WTC11 (cell line): Measurements from ENCODE around the gene CAMTA1. TPM values are rescaled to one million over a fixed set of nuclear protein-coding genes. Genes with fewer than 3 reads are reported as not detected.

Source experiments
- ATAC-seq: fragments of 200-7000 bp; cut with Tn5 transposase; 2 replicates; pipeline ENCODE4 v1.10.0; 2021; ENCODE audit warnings: mild to moderate bottlenecking, moderate library complexity
- CTCF ChIA-PET: fragments of 300-600 bp; sonication (Branson Sonifier 250); formaldehyde crosslinking; loops from one replicate; lab custom pipeline; 2021; ENCODE audit warnings: antibody characterized with exemption; lab: Charles Lee
- POLR2A ChIA-PET: fragments of 350-600 bp; sonication (Branson Sonifier 250); formaldehyde crosslinking; loops from one replicate; lab custom pipeline; 2021; ENCODE audit warnings: antibody characterized with exemption; lab: Charles Lee
- DNase-seq: peaks from one replicate; pipeline ENCODE4 v3.0.0; 2021; ENCODE audit warnings: low spot score
- H3K27ac Mint-ChIP-seq: 2 replicates; pipeline ENCODE4 v1.8.0; 2021; ENCODE audit warnings: mixed read lengths
- H3K27me3 Mint-ChIP-seq: 2 replicates; pipeline ENCODE4 v1.8.0; 2021; ENCODE audit warnings: low read depth, mild to moderate bottlenecking, moderate library complexity, mixed read lengths
- H3K36me3 Mint-ChIP-seq: 2 replicates; pipeline ENCODE4 v1.8.0; 2021; ENCODE audit warnings: mixed read lengths
- H3K4me1 Mint-ChIP-seq: 2 replicates; pipeline ENCODE4 v1.8.0; 2022; ENCODE audit warnings: mixed read lengths
- H3K4me3 Mint-ChIP-seq: 2 replicates; pipeline ENCODE4 v1.8.0; 2021; ENCODE audit warnings: mild to moderate bottlenecking, moderate library complexity, mixed read lengths
- H3K9me3 Mint-ChIP-seq: 2 replicates; pipeline ENCODE4 v1.8.0; 2021; ENCODE audit warnings: mixed read lengths
- ATF1 ChIP-seq: sonication (generic); formaldehyde crosslinking; IDR thresholded peaks from 2 replicates; pipeline ENCODE4 v1.8.1; 2023; ENCODE audit warnings: mild to moderate bottlenecking, moderate library complexity, missing genetic modification reagents
- CBFB ChIP-seq: sonication (generic); formaldehyde crosslinking; IDR thresholded peaks from 2 replicates; pipeline ENCODE4 v1.8.1; 2022; ENCODE audit warnings: mild to moderate bottlenecking, low read depth, missing genetic modification reagents
- GRHL2 ChIP-seq: fragments of 250-450 bp; sonication (Bioruptor Pico); IDR thresholded peaks from 2 replicates; pipeline ENCODE4 v1.8.0; 2022; ENCODE audit warnings: mild to moderate bottlenecking, moderate library complexity; ENCODE audit not compliant: insufficient replicate concordance, severe bottlenecking
- NFE2L1 ChIP-seq: sonication (generic); formaldehyde crosslinking; IDR thresholded peaks from 2 replicates; pipeline ENCODE4 v1.8.1; 2023; ENCODE audit warnings: missing genetic modification reagents
- OVOL2 ChIP-seq: fragments of 250-450 bp; sonication (Bioruptor Pico); IDR thresholded peaks from 2 replicates; pipeline ENCODE4 v1.9.0; 2021; ENCODE audit warnings: mild to moderate bottlenecking, borderline replicate concordance
- SMAD4 ChIP-seq: sonication (generic); formaldehyde crosslinking; IDR thresholded peaks from 2 replicates; pipeline ENCODE4 v1.8.0; 2022; ENCODE audit warnings: mild to moderate bottlenecking, missing genetic modification reagents
- ZNF121 ChIP-seq: sonication (generic); formaldehyde crosslinking; IDR thresholded peaks from 2 replicates; pipeline ENCODE4 v1.8.0; 2023; ENCODE audit warnings: missing genetic modification reagents
- ZNF219 ChIP-seq: sonication (generic); formaldehyde crosslinking; IDR thresholded peaks from 2 replicates; pipeline ENCODE4 v1.8.0; 2023; ENCODE audit warnings: missing genetic modification reagents, mild to moderate bottlenecking, borderline replicate concordance
- ZNF416 ChIP-seq: fragments of 250-450 bp; sonication (Bioruptor Pico); IDR thresholded peaks from 2 replicates; pipeline ENCODE4 v1.9.0; 2021; ENCODE audit warnings: mild to moderate bottlenecking, inconsistent platforms
- total RNA-seq: library from RNA; stranded (reverse); gene quantifications from 3 replicates; pipeline ENCODE4 v1.2.3, GENCODE V29; 2021
- TF ChIP-seq, protein P1 (sequence below): sonication (generic); formaldehyde crosslinking; IDR thresholded peaks from 2 replicates; pipeline ENCODE4 v1.8.1; 2023; ENCODE audit warnings: mild to moderate bottlenecking, missing genetic modification reagents
- TF ChIP-seq, protein P2 (sequence below): sonication (generic); formaldehyde crosslinking; IDR thresholded peaks from 2 replicates; pipeline ENCODE4 v1.8.1; 2022; ENCODE audit warnings: missing genetic modification reagents, borderline replicate concordance
- TF ChIP-seq, protein P3 (sequence below): sonication (generic); formaldehyde crosslinking; IDR thresholded peaks from 2 replicates; pipeline ENCODE4 v1.8.1; 2023; ENCODE audit warnings: mild to moderate bottlenecking, missing genetic modification reagents, borderline replicate concordance
- TF ChIP-seq, protein P4 (sequence below): sonication (generic); formaldehyde crosslinking; IDR thresholded peaks from 2 replicates; pipeline ENCODE4 v1.8.0; 2022; ENCODE audit warnings: mild to moderate bottlenecking, missing genetic modification reagents
- TF ChIP-seq, protein P5 (sequence below): fragments of 250-450 bp; sonication (Bioruptor Pico); IDR thresholded peaks from 2 replicates; pipeline ENCODE4 v1.9.0; 2021; ENCODE audit warnings: mild to moderate bottlenecking, borderline replicate concordance
- TF ChIP-seq, protein P6 (sequence below): fragments of 250-450 bp; sonication (Bioruptor Pico); conservative IDR thresholded peaks from 2 replicates; pipeline ENCODE4 v1.9.0; 2021; ENCODE audit warnings: mild to moderate bottlenecking
- TF ChIP-seq, protein P7 (sequence below): sonication (generic); formaldehyde crosslinking; IDR thresholded peaks from 2 replicates; pipeline ENCODE4 v1.8.0; 2022; ENCODE audit warnings: mild to moderate bottlenecking, missing genetic modification reagents

Gene CAMTA1
- total RNA-seq, 1 experiment from 2014 or later = 86.4 TPM

DNA sequence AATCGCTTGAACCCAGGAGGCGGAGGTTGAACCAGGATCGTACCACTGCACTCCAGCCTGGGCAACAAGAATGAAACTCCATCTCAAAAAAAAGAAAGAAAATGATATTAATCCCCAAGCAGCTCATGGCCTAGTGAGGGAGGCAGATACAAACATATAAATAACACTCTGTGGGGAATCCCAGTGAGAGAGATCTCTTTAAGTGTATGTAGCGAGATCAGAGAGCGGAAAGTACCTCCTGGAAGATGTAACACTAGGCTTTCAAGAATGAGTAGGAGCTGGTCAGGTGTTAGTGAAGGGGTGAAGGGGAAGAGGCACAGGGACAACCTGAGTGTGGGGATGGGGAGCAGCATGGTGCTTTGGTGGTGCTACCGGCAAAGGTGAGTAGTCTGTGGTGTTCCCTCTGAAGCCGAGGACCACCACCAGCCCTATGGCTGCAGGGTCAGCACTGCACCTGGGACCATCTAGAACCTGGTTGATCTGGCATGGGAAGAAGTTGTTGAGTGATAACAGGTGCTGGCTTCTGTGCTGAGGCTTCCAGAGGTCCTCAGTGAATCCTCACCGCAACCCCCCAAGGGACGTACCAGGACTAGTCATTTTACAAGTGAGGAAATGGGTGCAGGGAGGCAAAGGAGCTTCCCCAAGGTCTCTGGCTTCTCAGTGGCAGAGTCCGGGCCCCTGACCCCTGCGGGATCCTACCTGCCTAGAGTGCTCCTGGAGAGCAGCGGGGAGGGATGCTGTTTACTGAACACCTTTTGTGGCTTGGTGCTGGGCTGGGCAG lies 618.2 kb downstream of the CAMTA1 start (continued):
- TF ChIP-seq GRHL2 (no peak), SMAD4 (CRISPR knock-in tag) (no peak), OVOL2 (CRISPR knock-in tag) (no peak), ZNF416 (CRISPR knock-in tag) (no peak)
- TF ChIP-seq, protein P1, sequence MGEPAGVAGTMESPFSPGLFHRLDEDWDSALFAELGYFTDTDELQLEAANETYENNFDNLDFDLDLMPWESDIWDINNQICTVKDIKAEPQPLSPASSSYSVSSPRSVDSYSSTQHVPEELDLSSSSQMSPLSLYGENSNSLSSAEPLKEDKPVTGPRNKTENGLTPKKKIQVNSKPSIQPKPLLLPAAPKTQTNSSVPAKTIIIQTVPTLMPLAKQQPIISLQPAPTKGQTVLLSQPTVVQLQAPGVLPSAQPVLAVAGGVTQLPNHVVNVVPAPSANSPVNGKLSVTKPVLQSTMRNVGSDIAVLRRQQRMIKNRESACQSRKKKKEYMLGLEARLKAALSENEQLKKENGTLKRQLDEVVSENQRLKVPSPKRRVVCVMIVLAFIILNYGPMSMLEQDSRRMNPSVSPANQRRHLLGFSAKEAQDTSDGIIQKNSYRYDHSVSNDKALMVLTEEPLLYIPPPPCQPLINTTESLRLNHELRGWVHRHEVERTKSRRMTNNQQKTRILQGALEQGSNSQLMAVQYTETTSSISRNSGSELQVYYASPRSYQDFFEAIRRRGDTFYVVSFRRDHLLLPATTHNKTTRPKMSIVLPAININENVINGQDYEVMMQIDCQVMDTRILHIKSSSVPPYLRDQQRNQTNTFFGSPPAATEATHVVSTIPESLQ (CRISPR knock-in tag) = no peak
- TF ChIP-seq, protein P2, sequence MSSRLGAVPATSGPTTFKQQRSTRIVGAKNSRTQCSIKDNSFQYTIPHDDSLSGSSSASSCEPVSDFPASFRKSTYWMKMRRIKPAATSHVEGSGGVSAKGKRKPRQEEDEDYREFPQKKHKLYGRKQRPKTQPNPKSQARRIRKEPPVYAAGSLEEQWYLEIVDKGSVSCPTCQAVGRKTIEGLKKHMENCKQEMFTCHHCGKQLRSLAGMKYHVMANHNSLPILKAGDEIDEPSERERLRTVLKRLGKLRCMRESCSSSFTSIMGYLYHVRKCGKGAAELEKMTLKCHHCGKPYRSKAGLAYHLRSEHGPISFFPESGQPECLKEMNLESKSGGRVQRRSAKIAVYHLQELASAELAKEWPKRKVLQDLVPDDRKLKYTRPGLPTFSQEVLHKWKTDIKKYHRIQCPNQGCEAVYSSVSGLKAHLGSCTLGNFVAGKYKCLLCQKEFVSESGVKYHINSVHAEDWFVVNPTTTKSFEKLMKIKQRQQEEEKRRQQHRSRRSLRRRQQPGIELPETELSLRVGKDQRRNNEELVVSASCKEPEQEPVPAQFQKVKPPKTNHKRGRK (CRISPR knock-in tag) = no peak
- TF ChIP-seq, protein P3, sequence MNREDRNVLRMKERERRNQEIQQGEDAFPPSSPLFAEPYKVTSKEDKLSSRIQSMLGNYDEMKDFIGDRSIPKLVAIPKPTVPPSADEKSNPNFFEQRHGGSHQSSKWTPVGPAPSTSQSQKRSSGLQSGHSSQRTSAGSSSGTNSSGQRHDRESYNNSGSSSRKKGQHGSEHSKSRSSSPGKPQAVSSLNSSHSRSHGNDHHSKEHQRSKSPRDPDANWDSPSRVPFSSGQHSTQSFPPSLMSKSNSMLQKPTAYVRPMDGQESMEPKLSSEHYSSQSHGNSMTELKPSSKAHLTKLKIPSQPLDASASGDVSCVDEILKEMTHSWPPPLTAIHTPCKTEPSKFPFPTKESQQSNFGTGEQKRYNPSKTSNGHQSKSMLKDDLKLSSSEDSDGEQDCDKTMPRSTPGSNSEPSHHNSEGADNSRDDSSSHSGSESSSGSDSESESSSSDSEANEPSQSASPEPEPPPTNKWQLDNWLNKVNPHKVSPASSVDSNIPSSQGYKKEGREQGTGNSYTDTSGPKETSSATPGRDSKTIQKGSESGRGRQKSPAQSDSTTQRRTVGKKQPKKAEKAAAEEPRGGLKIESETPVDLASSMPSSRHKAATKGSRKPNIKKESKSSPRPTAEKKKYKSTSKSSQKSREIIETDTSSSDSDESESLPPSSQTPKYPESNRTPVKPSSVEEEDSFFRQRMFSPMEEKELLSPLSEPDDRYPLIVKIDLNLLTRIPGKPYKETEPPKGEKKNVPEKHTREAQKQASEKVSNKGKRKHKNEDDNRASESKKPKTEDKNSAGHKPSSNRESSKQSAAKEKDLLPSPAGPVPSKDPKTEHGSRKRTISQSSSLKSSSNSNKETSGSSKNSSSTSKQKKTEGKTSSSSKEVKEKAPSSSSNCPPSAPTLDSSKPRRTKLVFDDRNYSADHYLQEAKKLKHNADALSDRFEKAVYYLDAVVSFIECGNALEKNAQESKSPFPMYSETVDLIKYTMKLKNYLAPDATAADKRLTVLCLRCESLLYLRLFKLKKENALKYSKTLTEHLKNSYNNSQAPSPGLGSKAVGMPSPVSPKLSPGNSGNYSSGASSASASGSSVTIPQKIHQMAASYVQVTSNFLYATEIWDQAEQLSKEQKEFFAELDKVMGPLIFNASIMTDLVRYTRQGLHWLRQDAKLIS = no peak

DNA sequence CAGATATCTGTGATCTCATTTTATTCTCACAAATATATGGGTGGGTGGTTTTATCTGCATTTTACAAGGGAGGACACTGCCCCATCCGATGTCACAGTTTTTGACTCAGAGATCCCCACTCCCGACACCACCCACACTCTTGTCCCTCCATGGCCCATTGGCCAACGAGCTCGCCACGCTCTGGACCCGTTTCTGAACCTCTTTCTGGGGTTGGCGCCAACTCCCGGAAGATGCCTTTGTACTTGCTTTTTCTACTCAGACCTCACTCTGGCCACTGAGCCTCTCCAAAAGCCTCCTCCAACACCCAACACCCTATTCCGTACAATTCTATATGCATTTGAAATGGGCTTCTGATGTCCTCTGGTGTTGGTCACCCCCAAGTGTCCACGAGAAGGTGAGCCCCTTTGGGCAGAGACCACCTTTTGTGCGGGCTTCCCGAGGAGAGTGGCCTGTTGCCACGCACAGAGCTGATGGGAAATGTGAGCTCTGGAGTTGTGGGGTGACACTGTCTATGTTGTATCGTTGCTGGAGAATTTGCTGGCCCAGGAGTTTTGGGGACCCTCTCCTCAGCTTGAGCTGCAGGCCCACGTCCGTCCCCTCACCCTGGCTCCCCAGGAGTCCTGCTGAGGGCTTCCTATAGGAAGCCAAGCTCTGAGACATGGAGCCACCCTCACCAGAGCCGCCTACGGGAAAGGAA lies 618.9 kb downstream of the CAMTA1 start:
- Mint-ChIP-seq H3K4me1 (peaks cover 26% of the 10 kb centered on the region), H3K36me3 (peaks cover 19% of the 10 kb centered on the region), H3K9me3 (peaks cover 21% of the 10 kb centered on the region), H3K27ac (no peak overlapping the region), H3K4me3 (no peak overlapping the region), H3K27me3 (no peaks in the 10 kb centered on the region)
- DNase-seq (no peak), ATAC-seq (no peak)
- ChIA-PET CTCF (no interaction called here), POLR2A (no interaction called here)
- TF ChIP-seq, protein P4, sequence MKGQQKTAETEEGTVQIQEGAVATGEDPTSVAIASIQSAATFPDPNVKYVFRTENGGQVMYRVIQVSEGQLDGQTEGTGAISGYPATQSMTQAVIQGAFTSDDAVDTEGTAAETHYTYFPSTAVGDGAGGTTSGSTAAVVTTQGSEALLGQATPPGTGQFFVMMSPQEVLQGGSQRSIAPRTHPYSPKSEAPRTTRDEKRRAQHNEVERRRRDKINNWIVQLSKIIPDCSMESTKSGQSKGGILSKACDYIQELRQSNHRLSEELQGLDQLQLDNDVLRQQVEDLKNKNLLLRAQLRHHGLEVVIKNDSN (CRISPR knock-in tag) = no peak
- TF ChIP-seq, protein P5, sequence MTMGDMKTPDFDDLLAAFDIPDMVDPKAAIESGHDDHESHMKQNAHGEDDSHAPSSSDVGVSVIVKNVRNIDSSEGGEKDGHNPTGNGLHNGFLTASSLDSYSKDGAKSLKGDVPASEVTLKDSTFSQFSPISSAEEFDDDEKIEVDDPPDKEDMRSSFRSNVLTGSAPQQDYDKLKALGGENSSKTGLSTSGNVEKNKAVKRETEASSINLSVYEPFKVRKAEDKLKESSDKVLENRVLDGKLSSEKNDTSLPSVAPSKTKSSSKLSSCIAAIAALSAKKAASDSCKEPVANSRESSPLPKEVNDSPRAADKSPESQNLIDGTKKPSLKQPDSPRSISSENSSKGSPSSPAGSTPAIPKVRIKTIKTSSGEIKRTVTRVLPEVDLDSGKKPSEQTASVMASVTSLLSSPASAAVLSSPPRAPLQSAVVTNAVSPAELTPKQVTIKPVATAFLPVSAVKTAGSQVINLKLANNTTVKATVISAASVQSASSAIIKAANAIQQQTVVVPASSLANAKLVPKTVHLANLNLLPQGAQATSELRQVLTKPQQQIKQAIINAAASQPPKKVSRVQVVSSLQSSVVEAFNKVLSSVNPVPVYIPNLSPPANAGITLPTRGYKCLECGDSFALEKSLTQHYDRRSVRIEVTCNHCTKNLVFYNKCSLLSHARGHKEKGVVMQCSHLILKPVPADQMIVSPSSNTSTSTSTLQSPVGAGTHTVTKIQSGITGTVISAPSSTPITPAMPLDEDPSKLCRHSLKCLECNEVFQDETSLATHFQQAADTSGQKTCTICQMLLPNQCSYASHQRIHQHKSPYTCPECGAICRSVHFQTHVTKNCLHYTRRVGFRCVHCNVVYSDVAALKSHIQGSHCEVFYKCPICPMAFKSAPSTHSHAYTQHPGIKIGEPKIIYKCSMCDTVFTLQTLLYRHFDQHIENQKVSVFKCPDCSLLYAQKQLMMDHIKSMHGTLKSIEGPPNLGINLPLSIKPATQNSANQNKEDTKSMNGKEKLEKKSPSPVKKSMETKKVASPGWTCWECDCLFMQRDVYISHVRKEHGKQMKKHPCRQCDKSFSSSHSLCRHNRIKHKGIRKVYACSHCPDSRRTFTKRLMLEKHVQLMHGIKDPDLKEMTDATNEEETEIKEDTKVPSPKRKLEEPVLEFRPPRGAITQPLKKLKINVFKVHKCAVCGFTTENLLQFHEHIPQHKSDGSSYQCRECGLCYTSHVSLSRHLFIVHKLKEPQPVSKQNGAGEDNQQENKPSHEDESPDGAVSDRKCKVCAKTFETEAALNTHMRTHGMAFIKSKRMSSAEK (CRISPR knock-in tag) = no peak
- TF ChIP-seq ZNF121 (CRISPR knock-in tag) = no peak
- TF ChIP-seq ZNF219 (CRISPR knock-in tag) = no peak
- no peak for TF ChIP-seq CBFB (CRISPR knock-in tag)
- TF ChIP-seq, protein P6, sequence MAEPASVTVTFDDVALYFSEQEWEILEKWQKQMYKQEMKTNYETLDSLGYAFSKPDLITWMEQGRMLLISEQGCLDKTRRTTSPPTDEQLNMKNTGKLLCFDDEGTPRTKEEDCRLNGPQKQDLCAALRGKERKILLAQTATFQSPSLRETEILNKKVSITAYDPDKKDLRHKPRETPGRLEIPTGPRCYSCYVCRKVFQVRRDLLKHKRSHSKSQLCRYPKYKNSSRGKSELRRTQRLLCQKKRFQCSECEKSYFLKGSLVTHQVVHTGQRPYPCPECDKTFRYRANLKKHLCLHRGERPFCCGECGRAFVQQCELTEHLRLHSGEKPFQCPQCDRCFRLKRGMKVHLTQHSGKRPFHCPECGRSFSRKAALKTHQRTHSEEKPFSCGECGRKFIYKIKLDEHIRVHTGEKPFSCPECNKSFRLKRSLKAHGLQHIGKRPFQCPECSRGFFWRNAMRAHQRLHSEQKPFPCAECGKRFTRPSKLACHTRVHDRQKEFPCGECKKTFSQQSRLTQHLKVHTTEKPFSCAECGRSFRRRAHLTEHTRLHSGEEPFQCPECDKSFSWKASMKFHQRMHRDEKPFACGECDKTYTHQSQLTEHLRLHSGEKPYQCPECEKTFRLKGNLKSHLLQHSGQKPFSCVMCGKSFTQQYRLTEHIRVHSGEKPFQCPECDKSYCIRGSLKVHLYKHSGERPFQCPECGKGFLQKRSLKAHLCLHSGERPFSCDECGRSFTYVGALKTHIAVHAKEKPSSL (CRISPR knock-in tag) = no peak
- no peak for TF ChIP-seq ATF1 (CRISPR knock-in tag)
- no peak for TF ChIP-seq NFE2L1 (CRISPR knock-in tag)
- TF ChIP-seq, protein P7, sequence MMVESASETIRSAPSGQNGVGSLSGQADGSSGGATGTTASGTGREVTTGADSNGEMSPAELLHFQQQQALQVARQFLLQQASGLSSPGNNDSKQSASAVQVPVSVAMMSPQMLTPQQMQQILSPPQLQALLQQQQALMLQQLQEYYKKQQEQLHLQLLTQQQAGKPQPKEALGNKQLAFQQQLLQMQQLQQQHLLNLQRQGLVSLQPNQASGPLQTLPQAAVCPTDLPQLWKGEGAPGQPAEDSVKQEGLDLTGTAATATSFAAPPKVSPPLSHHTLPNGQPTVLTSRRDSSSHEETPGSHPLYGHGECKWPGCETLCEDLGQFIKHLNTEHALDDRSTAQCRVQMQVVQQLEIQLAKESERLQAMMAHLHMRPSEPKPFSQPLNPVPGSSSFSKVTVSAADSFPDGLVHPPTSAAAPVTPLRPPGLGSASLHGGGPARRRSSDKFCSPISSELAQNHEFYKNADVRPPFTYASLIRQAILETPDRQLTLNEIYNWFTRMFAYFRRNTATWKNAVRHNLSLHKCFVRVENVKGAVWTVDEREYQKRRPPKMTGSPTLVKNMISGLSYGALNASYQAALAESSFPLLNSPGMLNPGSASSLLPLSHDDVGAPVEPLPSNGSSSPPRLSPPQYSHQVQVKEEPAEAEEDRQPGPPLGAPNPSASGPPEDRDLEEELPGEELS (CRISPR knock-in tag) = no peak
